H1 (cell line): ENCODE data around the gene WDR89. TPM values are rescaled to one million over a fixed set of nuclear protein-coding genes. Genes with fewer than 3 reads are reported as not detected.

Experiments used
- CTCF ChIA-PET: fragments of 300-600 bp; sonication (Branson Sonifier 250); formaldehyde crosslinking; loops from one replicate; lab custom pipeline; 2021; ENCODE audit not compliant: partially characterized antibody; lab: Charles Lee
- POLR2A ChIA-PET: fragments of 300-600 bp; sonication (Branson Sonifier 250); formaldehyde crosslinking; loops from one replicate; lab custom pipeline; 2021; ENCODE audit warnings: inconsistent platforms; ENCODE audit not compliant: partially characterized antibody; lab: Charles Lee
- DNase-seq, 2 experiments: peaks; one replicate each; pipeline versions ENCODE4 v3.0.0 to v3.0.0-alpha.2; 2010 to 2022; ENCODE audit warnings: low spot score in 2 of 2, low read depth in 1 of 2, mixed read lengths in 1 of 2
- FAIRE-seq: peaks from 2 replicates; lab custom pipeline; 2011; peaks lifted over from hg19 to GRCh38; lab: Jason Lieb, UNC
- H2AFZ ChIP-seq: 2 replicates; pipeline ENCODE4 v1.8.1; 2012; ENCODE audit warnings: low read length, inconsistent platforms
- H2AK5ac ChIP-seq: 2 replicates; pipeline ENCODE4 v1.6.1; 2013; ENCODE audit warnings: low read depth, low read length
- H2BK120ac ChIP-seq: replicated peaks from 2 replicates; pipeline ENCODE3; 2013; ENCODE audit warnings: low read depth, low read length, inconsistent platforms
- H2BK12ac ChIP-seq: 2 replicates; pipeline ENCODE4 v1.6.1; 2013; ENCODE audit warnings: low read depth, low read length
- H2BK15ac ChIP-seq: 2 replicates; pipeline ENCODE4 v1.6.1; 2013; ENCODE audit warnings: low read length
- H2BK20ac ChIP-seq: 2 replicates; pipeline ENCODE4 v1.6.1; 2013; ENCODE audit warnings: low read length
- H2BK5ac ChIP-seq: 2 replicates; pipeline ENCODE4 v1.6.1; 2013; ENCODE audit warnings: low read depth, low read length
- H3K14ac ChIP-seq: 2 replicates; pipeline ENCODE4 v1.6.1; 2013; ENCODE audit warnings: inconsistent platforms; ENCODE audit not compliant: insufficient read length
- H3K18ac ChIP-seq: 2 replicates; pipeline ENCODE4 v1.6.1; 2013; ENCODE audit warnings: low read length; ENCODE audit errors: extremely low read depth
- H3K23ac ChIP-seq: 2 replicates; pipeline ENCODE4 v1.6.1; 2013; ENCODE audit warnings: inconsistent platforms; ENCODE audit not compliant: insufficient read length
- H3K23me2 ChIP-seq: 2 replicates; pipeline ENCODE4 v1.6.1; 2013; ENCODE audit warnings: low read depth, low read length
- H3K27ac ChIP-seq: 2 replicates; pipeline ENCODE4 v1.6.1; 2011; ENCODE audit warnings: low read depth, low read length, inconsistent platforms
- H3K27me3 ChIP-seq, 4 experiments: replicated peaks in 1 of 4; 1 replicate in 1 of 4; 2 replicates in 3 of 4; pipeline versions ENCODE4 v1.6.1 to v1.8.1; 2011 to 2013; ENCODE audit warnings: low read length in 3 of 4, mild to moderate bottlenecking in 3 of 4, inconsistent platforms in 2 of 4, mixed read lengths in 2 of 4, moderate library complexity in 1 of 4; ENCODE audit not compliant: control insufficient read depth in 3 of 4, insufficient read depth in 3 of 4; ENCODE audit errors: extremely low read depth in 1 of 4
- H3K36me3 ChIP-seq, 4 experiments: 2 replicates each; pipeline versions ENCODE4 v1.6.1 to v1.8.1; 2011 to 2013; ENCODE audit warnings: mild to moderate bottlenecking in 4 of 4, low read length in 3 of 4, moderate library complexity in 2 of 4, control low read depth in 1 of 4, inconsistent platforms in 1 of 4; ENCODE audit not compliant: insufficient read depth in 4 of 4, control insufficient read depth in 2 of 4
- H3K4ac ChIP-seq: replicated peaks from 2 replicates; pipeline ENCODE3; 2013; ENCODE audit warnings: low read length, low read depth, mixed read lengths, inconsistent platforms; ENCODE audit not compliant: insufficient read length
- H3K4me1 ChIP-seq, 4 experiments: replicated peaks in 1 of 4; 1 replicate in 1 of 4; 2 replicates in 3 of 4; pipeline versions ENCODE4 v1.6.1 to v1.8.1; 2011 to 2013; ENCODE audit warnings: low read length in 3 of 4, inconsistent platforms in 2 of 4, mixed read lengths in 1 of 4; ENCODE audit not compliant: insufficient read depth in 4 of 4, control insufficient read depth in 3 of 4
- H3K4me2 ChIP-seq, 2 experiments: 2 replicates each; pipeline versions ENCODE4 v1.6.1 to v1.8.1; 2011 to 2013; ENCODE audit warnings: low read depth in 2 of 2, low read length in 2 of 2, control low read depth in 1 of 2, inconsistent platforms in 1 of 2, mild to moderate bottlenecking in 1 of 2; ENCODE audit not compliant: insufficient read depth in 1 of 2
- H3K4me3 ChIP-seq, 4 experiments: fragments of 200-600, 300-600 bp in 1 of 4; sonication (generic), shearing (Covaris generic), sonication (Bioruptor Twin) in 1 of 4; 2 replicates each; pipeline versions ENCODE4 v1.5.1 to v1.8.1; 2011 to 2016; ENCODE audit warnings: low read length in 4 of 4, low read depth in 3 of 4, control low read depth in 2 of 4, inconsistent platforms in 2 of 4, mild to moderate bottlenecking in 2 of 4, mixed read lengths in 1 of 4, moderate library complexity in 1 of 4; ENCODE audit not compliant: insufficient read depth in 2 of 4; ENCODE audit errors: extremely low read depth in 1 of 4
- H3K56ac ChIP-seq: replicated peaks from 2 replicates; pipeline ENCODE3; 2013; ENCODE audit warnings: low read depth, mild to moderate bottlenecking, mixed read lengths, low read length, inconsistent platforms; ENCODE audit not compliant: insufficient read length
- H3K79me1 ChIP-seq: 2 replicates; pipeline ENCODE4 v1.6.1; 2013; ENCODE audit warnings: low read depth, low read length, control low read depth
- H3K79me2 ChIP-seq, 2 experiments: 2 replicates each; pipeline versions ENCODE4 v1.6.1 to v1.8.1; 2012 to 2013; ENCODE audit warnings: low read length in 2 of 2, mild to moderate bottlenecking in 2 of 2, inconsistent platforms in 1 of 2; ENCODE audit not compliant: insufficient read depth in 2 of 2, control insufficient read depth in 1 of 2
- H3K9ac ChIP-seq, 4 experiments: replicated peaks in 1 of 4; 1 replicate in 1 of 4; 2 replicates in 3 of 4; pipeline versions ENCODE4 v1.6.1 to v1.8.1; 2011 to 2013; ENCODE audit warnings: low read depth in 3 of 4, low read length in 3 of 4, control low read depth in 2 of 4, mild to moderate bottlenecking in 2 of 4, moderate library complexity in 2 of 4, inconsistent platforms in 1 of 4; ENCODE audit errors: extremely low read depth in 1 of 4
- H3K9me3 ChIP-seq, 2 experiments: 2 replicates each; pipeline versions ENCODE4 v1.6.1 to v1.8.1; 2012 to 2013; ENCODE audit warnings: mild to moderate bottlenecking in 2 of 2, moderate library complexity in 2 of 2, control low read depth in 1 of 2, inconsistent platforms in 1 of 2, low read depth in 1 of 2, low read length in 1 of 2, mixed read lengths in 1 of 2; ENCODE audit not compliant: insufficient read depth in 2 of 2
- H4K20me1 ChIP-seq, 2 experiments: replicated peaks in 1 of 2; 2 replicates each; pipeline versions ENCODE3 to v1.8.1; 2011 to 2013; ENCODE audit warnings: inconsistent platforms in 2 of 2, low read length in 2 of 2, mild to moderate bottlenecking in 1 of 2; ENCODE audit not compliant: insufficient read depth in 2 of 2, control insufficient read depth in 1 of 2
- H4K5ac ChIP-seq: 2 replicates; pipeline ENCODE4 v1.6.1; 2013; ENCODE audit warnings: low read length, low read depth, mixed read lengths, inconsistent platforms; ENCODE audit not compliant: insufficient read length
- H4K8ac ChIP-seq: 2 replicates; pipeline ENCODE4 v1.8.0; 2013; ENCODE audit warnings: mild to moderate bottlenecking, moderate library complexity, low read length, inconsistent platforms; ENCODE audit not compliant: insufficient read depth; ENCODE audit errors: extremely low read depth
- H4K91ac ChIP-seq: replicated peaks from 2 replicates; pipeline ENCODE3; 2013; ENCODE audit warnings: low read length, mixed read lengths, inconsistent platforms; ENCODE audit not compliant: insufficient read length
- BRCA1 ChIP-seq: IDR thresholded peaks from 2 replicates; pipeline ENCODE4 v1.6.1; 2012; ENCODE audit warnings: low read depth, low read length, improper control_type of control experiment
- CBX5 ChIP-seq: fragments of 300-800, 300-1000 bp; sonication (generic); IDR thresholded peaks from 2 replicates; pipeline ENCODE4 v1.7.1; 2016; ENCODE audit warnings: antibody characterized with exemption, low read length, low read depth
- GABPA ChIP-seq: IDR thresholded peaks from 2 replicates; pipeline ENCODE4 v1.6.1; 2011; ENCODE audit warnings: mild to moderate bottlenecking, low read length, moderate library complexity, borderline replicate concordance; ENCODE audit not compliant: insufficient read depth
- KDM1A ChIP-seq: fragments of 200-600, 300-600 bp; sonication (generic); IDR thresholded peaks from 2 replicates; pipeline ENCODE4 v1.7.1; 2016; ENCODE audit warnings: mild to moderate bottlenecking, low read length, borderline replicate concordance
- KDM5A ChIP-seq: fragments of 200-600 bp; IDR thresholded peaks from 2 replicates; pipeline ENCODE4 v1.7.1; 2012; ENCODE audit warnings: mild to moderate bottlenecking, low read length, inconsistent platforms, mixed read lengths
- POLR2AphosphoS5 ChIP-seq: IDR thresholded peaks from 2 replicates; pipeline ENCODE4 v1.6.1; 2011; ENCODE audit warnings: low read depth, low read length
- SP2 ChIP-seq: IDR thresholded peaks from 2 replicates; pipeline ENCODE4 v1.6.1; 2012; ENCODE audit warnings: mild to moderate bottlenecking, low read length, inconsistent platforms
- TAF1 ChIP-seq: IDR thresholded peaks from 2 replicates; pipeline ENCODE4 v1.6.1; 2011; ENCODE audit warnings: mild to moderate bottlenecking, low read depth, low read length
- TBP ChIP-seq: IDR thresholded peaks from 2 replicates; pipeline ENCODE4 v1.6.1; 2011; ENCODE audit warnings: low read depth, low read length, improper control_type of control experiment
- WGBS, 2 experiments: shearing (Covaris generic) in 1 of 2; methylation state at CpG; one replicate each; pipeline versions ENCODE4 v1.1.6 to v1.1.7; 2013 to 2015; ENCODE audit warnings: low lambda C conversion rate in 2 of 2, mixed read lengths in 2 of 2, inconsistent platforms in 1 of 2, low coverage in 1 of 2, missing lambda C conversion rate in 1 of 2; ENCODE audit not compliant: insufficient replicate concordance in 2 of 2, insufficient coverage in 1 of 2, insufficient read length in 1 of 2; ENCODE audit errors: extremely low coverage in 1 of 2, missing lambda C conversion rate in 1 of 2; 5-methylcytosine and 5-hydroxymethylcytosine counted together
- polyA plus RNA-seq, 7 experiments: library from polyadenylated mRNA; depleted of rRNA in 3 of 7; stranded (reverse) in 5 of 7; unstranded in 2 of 7; fragments of >200 nt in 5 of 7; fragments of 200-250 nt in 2 of 7; gene quantifications; 1 replicate in 5 of 7; 2 replicates in 1 of 7; 4 replicates in 1 of 7; pipeline versions ENCODE4 v1.2.1 to v1.2.3, GENCODE V29; 2011 to 2013; ENCODE audit warnings: missing spikeins in 2 of 7, mixed read lengths in 2 of 7
- total RNA-seq: library from RNA; stranded (reverse); fragmentation: NEBNext Ultra II Directional; extraction: Animal tissue kit (Norgen Biotek cat#: 25700); gene quantifications from 2 replicates; pipeline ENCODE4 v1.2.1, GENCODE V29; 2021

Gene WDR89
- total and polyA plus RNA-seq, 2 of the 8 experiments (the other 6 are each of a cell fraction or from before 2014, with no cell fraction given), result 8.3 to 32.9 TPM

DNA sequence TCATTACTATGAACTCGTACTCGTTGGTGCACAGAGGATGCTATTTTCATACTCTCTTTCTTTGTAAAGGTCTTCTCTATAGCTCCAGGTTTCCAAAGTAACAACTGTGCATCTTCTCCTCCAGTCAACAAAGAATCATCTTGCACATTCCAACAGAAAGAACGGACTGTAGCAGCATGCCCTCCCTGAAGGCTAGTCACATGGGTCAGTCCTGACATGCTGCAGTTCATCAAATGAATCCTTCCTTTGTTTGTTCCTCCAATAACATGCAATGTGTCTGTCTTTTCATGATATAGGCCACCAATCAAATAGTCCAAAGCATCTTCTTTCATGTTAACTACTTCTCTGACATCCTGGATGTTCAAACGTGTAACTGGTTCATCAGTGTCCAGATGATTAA, 42.9 kb downstream of the WDR89 start:
- Histone ChIP-seq H3K56ac (no peak overlapping the region), H3K9ac (no peak overlapping the region), H2AFZ (no peak overlapping the region), H3K27me3 (no peaks in the 10 kb centered on the region), H3K4me3 (no peak overlapping the region), H4K20me1 (no peaks in the 10 kb centered on the region), H2BK5ac (no peak overlapping the region), H2BK20ac (no peak overlapping the region), H3K14ac (no peak overlapping the region), H3K27ac (no peak overlapping the region), H3K23me2 (no peaks in the 10 kb centered on the region), H2BK12ac (no peak overlapping the region), H3K79me1 (no peaks in the 10 kb centered on the region; the same call in 1 of the 2 replicates), H3K4ac (no peak overlapping the region), H3K79me2 (no peaks in the 10 kb centered on the region), H2BK120ac (no peak overlapping the region), H4K8ac (no peak overlapping the region), H3K36me3 (peaks cover 0 to 29% (median 16%) of the 10 kb centered on the region in 4 experiments; a peak in 7 of 8 replicates), H3K23ac (no peak overlapping the region), H4K91ac (no peak overlapping the region), H2AK5ac (no peak overlapping the region), H4K5ac (no peak overlapping the region), H3K9me3 (peaks cover 14 to 15% of the 10 kb centered on the region in 2 experiments), H3K4me2 (no peak overlapping the region), H3K18ac (no peak overlapping the region), H2BK15ac (no peak overlapping the region), H3K4me1 (no peaks in the 10 kb centered on the region)
- DNase-seq, result no peak
- TF ChIP-seq GABPA, result no peak
- TF ChIP-seq KDM1A, result no peak
- TF ChIP-seq SP2, result no peak
- TF ChIP-seq POLR2AphosphoS5, result no peak
- TF ChIP-seq TAF1, result no peak
- no peak for TF ChIP-seq BRCA1
- no peak for TF ChIP-seq KDM5A
- no peak for TF ChIP-seq TBP
- no peak for TF ChIP-seq CBX5
- no peak for FAIRE-seq
- ChIA-PET CTCF (no interaction called here), POLR2A (no interaction called here)
- 95% methylated on average over 4 of the region's 4 CpGs; no CpG with 5 or more reads in 1 of the 2 experiments for WGBS, 2 experiments
